GM18507 (cell line): Measurements from ENCODE around the gene MSH5.

Experiments
- DNase-seq: peaks from one replicate; pipeline ENCODE4 v3.0.0; 2011; ENCODE audit warnings: low read depth; ENCODE audit not compliant: insufficient read length; ENCODE audit errors: extremely low spot score
- FAIRE-seq: peaks from 2 replicates; lab custom pipeline; 2011; peaks lifted over from hg19 to GRCh38; lab: Jason Lieb, UNC

MSH5 gene

GRCh38 chr6:31727717-31728671, 11.8 kb upstream of the MSH5 start:
- no peak for DNase-seq

GRCh38 chr6:31728767-31729514, 10.9 kb upstream of the MSH5 start, which contains the start of gene DDAH2:
TSS of gene DDAH2 (minus strand) at chr6:31729299. CDS start at chr6:31729161, 138 bp downstream.
- FAIRE-seq (no peak), DNase-seq (no peak)

More at GRCh38 chr6:31727717-31728671, 11.8 kb upstream of the MSH5 start:
- peak; percentile 89 for FAIRE-seq

GRCh38 chr6:31729515-31729978, 10.3 kb upstream of the MSH5 start:
- DNase-seq, result no peak

DNA sequence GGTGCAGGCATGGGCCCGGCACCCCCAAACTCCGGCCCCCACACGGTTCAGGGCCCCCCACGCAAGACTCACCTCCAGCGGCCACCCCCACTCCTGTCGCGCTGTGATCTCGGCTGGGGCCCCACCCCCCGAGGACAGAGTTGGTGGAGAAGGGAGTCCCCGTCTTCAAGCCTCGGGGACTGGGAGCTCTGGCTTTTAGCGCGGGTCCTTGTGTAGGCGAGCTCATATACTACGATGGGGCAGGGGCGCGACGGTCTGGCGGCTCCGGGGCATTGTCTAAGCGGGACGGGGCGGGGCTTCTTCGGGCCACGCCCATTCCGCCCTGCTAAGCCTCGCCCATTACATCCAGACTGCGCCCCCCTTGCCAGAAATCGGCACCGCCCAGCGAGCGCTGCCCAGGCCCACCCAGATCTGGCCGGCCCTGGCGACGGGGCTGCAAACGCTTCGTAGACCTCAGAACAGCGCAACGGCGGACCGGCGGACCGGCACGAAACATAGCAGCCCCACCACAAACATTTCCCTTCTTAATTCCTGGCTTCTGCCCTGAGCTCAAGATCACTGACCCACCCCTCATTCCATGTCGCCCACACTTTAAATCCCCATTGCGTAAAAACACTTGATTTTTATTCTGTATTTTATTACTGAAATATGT, 9.7 kb upstream of the MSH5 start:
- FAIRE-seq, result peak; percentile 21

More at GRCh38 chr6:31729515-31729978, 10.3 kb upstream of the MSH5 start:
- peak; percentile 73 for FAIRE-seq

DNA sequence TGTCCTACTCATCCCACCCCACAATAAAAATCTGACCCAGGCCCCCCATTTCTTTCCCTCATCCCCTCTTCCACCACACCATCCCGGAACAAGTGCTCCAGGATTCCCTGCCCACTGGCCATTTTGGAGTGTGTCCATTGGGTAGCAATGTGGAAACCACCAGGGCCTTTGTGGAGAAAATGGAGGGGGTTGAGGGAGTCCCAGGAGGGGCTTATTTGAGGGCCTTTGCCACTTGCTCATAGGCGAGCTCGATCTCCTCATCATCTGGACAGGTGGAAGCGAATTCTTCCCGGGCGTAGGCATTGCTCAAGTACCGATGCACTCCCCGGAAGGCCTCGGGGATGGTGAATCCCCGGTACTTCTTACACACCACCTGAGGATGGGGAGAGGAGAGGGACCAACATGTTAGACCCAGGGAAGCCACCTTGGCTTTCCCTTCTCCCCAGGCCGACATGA, 9.1 kb upstream of the MSH5 start:
- FAIRE-seq, result no peak
- no peak for DNase-seq

More for the DNA sequence above, 9.7 kb upstream of the MSH5 start:
- no peak for DNase-seq

GRCh38 chr6:31732029-31732428, 7.8 kb upstream of the MSH5 start:
- DNase-seq, result no peak
- FAIRE-seq, result no peak

DNA sequence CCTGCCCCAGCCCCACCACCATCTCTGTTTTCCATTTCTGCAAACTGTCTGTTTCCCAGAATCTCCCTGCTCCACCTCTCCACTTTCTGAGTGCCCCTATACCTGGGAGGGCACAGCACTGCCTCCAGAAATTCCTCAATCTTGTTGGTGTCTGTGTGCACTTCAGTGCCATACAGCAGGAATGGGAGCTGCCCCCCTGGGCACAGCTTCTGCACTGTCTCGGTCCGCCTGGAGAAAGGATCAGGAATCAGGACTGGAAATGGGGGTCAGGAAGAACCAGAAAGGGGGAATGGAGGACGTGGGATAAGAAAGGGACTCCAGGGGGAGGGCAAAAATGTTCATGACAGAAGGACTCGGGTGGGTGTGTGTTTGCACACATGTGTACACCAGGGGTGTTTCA, 6.1 kb upstream of the MSH5 start:
- no peak for DNase-seq
- no peak for FAIRE-seq

DNA sequence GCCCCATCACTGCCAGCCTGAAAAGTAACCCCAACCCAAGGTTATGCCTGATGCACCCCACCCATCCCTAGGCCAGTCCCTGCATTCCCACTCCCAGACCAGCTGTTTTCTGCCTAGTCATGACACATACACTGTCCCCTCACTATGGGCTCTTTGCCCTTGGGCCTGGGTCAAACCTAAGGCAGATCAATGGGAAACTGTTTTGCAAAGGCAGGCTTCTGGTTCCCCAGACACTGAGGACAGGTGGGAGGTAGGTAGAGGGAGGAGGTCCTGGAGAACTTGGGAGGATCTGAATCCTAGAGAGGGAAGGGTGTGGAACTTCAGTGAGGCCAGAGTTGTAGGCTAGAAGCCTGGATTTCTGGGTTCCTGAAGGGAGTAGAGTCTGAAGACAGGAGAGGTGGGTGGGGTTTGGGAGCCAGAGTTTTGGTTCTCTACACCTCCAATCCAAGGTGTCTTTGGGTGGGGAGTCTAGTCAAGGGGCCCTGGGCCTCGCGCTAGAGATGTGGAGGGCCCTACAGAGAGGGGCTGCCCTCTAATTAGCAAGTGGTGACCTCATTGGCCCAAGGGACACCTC, 5.5 kb upstream of the MSH5 start:
- FAIRE-seq, result no peak

DNA sequence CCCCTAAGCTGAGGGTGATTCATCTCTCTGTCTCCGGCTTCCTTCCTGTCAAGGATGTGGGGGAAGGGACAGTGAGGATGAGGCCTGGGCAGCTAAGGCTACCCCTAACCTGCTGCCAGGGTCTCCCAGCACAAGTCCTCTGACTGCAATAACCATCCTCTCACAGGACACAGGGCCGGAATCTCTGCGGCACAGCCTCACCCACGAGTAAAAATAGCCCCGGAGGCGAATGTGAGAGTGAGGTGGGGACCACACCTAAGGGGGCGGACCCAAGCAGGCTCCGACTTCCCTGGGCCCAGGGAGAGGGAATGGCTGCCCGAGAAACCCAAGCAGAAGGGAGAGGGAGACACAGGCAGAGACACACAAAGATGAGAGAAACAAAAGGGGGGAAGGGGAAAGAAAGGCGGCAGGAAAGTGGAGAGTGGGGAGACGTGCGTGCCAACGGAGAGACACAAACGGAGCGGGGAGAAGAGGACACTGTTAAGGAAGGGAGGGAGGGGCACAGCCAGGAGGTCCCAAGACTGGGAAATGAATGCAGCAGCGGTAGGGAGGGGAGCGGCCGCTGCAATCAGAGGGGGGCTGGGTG, 4.9 kb upstream of the MSH5 start:
- DNase-seq (no peak), FAIRE-seq (peak; percentile 82)

More for the DNA sequence above, 5.5 kb upstream of the MSH5 start:
- DNase-seq, result no peak

DNA sequence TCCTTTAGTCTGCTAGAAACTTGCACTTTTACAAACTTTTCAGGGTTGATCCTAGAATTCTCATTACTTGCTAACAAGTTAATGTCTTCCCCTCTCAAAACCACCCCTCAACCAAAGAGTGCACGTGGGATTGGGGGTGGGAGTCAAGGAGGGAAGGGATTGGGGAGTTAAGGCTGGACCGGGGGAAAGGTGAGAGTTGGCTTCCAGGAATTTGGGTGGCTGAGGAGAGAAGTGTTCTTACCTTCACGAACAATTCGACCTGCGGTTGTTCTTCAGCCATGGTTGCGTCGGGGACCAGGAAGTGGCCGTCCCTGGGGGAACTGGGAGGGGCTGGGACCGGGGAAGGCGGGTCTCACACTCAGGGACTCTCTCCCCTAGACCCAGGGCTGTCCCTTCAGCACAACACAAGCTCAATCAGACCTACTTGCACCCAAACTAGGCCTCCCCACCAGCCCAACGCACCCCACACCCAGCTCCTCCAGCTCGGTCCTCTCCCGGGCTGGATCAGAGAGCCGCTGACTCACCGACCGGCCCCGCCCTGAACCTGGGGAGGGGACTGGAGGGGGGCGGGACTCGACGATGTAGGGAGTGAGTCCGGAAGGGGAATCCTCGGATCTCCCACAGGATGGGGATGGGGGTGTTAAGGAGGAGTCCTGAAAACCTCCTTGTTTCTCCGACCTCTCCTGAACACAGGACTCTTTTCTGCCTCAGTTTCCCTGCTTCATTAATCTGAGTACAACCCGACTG, 3.6 kb upstream of the MSH5 start, which contains the start of gene CLIC1:
Gene CLIC1, minus strand, starts transcription at position 510 of the 747 bp plus-strand sequence. Its CDS starts 230 bp downstream, at position 280.
- FAIRE-seq (peak; percentile 91), DNase-seq (no peak)

DNA sequence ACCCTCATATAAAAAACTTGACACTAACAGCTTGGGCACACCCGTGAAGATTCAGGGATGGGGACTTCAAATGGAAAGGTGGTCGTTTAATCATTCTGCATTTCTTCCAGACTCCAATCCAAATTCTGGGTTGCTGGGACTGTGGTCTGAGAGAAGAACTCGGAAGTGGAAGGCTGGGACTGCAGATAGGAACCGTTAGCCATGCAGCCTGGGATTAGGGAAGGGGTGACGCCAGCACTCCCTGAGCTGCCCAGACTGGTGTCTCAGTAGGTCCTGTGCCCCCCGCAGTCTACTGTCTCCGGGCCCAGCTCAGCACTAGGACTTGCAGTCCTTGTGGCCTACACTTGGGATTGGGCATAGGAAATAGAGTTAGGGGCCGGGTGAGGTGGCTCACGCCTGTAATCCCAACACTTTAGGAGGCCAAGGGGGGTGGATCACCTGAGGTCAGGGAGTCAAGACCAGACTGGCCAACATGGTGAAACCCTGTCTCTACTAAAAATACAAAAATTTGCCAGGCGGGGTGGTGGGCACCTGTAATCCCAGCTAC, 3.0 kb upstream of the MSH5 start:
- no peak for DNase-seq
- FAIRE-seq, result no peak

DNA sequence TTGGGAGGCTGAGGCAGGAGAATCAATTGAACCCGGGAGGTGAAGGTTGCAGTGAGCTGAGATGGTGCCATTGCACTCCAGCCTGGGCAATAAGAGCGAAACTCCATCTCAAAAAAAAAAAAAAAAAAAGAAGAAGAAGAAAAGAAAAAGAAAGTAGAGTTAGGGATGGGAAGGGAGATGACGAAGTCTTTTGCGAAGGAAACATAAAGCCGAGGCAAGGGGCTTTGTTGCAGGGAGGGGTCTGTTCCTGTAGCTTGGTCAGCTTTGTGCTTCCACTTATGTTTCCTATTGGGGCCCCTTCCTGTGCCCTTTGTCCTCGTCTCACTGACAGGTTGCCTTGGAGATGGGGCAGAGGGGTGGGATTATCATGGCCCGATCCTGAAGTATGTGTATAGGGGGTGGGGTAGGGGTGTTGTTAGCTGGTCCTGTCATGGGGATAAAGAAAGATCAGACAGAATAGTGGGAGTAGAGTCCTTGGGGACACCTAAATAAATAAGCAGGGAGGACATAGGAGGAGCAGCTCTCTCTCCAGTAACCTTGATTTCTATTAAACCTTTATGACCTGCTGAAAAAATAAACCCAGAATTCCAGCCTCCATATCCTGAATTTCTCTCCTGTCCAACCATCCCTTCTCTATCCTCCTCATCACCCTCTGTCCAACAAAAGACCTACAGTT, 2.4 kb upstream of the MSH5 start:
- DNase-seq, result no peak
- no peak for FAIRE-seq

DNA sequence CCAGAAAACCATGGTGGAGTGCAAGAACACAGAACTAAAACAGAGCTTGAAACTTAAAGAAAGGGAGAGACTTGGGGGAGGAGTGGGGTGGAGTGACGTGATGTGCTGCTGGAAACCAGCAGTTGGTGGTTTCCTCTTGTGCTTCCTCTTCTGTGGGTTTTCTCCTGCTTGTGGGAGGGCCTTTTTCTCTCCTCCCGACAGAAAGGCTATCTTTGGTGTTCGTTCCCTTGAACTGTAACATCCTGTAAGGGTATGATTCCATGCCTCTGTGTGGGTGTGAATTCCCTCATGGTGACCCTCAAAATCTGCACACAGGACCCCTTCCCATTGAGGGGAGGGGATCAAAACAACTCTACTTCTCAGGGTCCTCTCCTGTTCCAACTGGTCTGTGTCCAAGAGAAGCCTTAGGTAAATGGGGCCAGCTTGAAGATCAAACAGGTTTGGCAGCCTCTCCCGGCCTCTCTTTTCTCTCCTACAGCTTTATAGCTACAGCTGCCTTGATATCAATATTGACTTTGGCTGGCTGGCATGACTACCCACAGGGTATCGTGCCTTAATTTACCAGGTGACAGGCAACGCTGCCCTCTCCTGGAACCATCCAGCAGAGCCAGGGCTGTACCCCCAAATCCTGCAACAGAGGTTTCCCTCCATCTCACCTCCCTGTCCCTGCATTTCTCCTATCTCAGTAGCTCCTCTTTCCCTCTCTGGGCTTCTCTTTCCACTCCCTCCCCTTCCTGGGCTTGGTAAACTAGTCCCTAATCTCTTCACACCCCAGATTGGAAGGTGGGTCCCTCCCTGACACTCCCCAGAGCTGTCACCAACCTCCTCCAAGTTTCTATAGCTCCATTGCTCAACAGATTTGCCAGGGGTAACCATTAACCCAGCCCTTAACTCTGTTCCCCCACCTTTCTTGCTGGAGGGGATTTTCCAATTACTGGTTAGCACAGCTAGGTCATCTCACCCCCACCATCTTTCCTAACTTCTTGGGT, 1.5 kb upstream of the MSH5 start:
- DNase-seq, result no peak
- peak; percentile 96 for FAIRE-seq

GRCh38 chr6:31740397-31741223, 805 bp downstream of the MSH5 start:
- DNase-seq, result no peak

DNA sequence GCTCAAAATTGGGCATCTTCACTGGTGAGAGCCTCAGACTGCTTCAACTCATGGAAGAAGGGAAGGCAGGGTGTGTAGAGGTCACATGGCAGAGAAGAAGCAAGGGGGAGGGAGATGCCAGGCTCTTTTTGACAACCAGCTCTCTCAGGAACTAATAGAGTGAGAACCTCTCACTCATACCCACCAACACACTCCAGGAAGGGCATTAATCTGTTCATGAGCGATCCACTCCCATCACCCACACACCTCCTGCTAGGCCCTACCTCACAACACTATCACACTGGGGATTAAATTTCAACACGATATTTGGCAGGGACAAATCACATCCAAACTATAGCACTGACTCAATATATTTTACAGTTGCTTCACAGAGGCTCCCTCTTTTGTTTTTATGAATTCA, 2.0 kb downstream of the MSH5 start:
- FAIRE-seq, result no peak

More at GRCh38 chr6:31740397-31741223, 805 bp downstream of the MSH5 start:
- FAIRE-seq, result no peak

More for the DNA sequence above, 2.0 kb downstream of the MSH5 start:
- DNase-seq, result no peak
